ENCODE data around the gene GRIP1. TPM values are rescaled to one million over a fixed set of nuclear protein-coding genes. Genes with fewer than 3 reads are reported as not detected.

Gene GRIP1
- polyA plus RNA-seq, 3 donors from 2014 or later = 0.31 to 1.7 TPM; not detected in 1

- Mint-ChIP-seq H3K27me3 (ENCODE audit: low read depth in 3 of 3) (peaks cover 0 to 6% (median 2%) of the 10 kb centered on the region in 3 donors), H3K27ac (no peak overlapping the region), H3K36me3 (no peaks in the 10 kb centered on the region), H3K9me3 (peaks cover 0 to 2% (median 0%) of the 10 kb centered on the region in 6 donors), H3K4me1 (no peaks in the 10 kb centered on the region), H3K4me3 (no peak overlapping the region)
- DNase-seq = no peak
These were observed 4.2 kb upstream of the GRIP1 start for GRCh38 chr12:66683073-66683472.

GRCh38 chr12:66679461-66680084 lies 697 bp upstream of the GRIP1 start:
- H3K36me3 Mint-ChIP-seq = no peaks in the 10 kb centered on the region
- H3K4me1 Mint-ChIP-seq = no peaks in the 10 kb centered on the region
- no peak overlapping the region for H3K27ac Mint-ChIP-seq
- H3K9me3 Mint-ChIP-seq = peaks cover 0 to 5% (median 0%) of the 10 kb centered on the region in 6 donors
- H3K27me3 Mint-ChIP-seq (ENCODE audit: low read depth in 3 of 3) = peaks cover 0 to 5% (median 2%) of the 10 kb centered on the region in 3 donors
- no peak overlapping the region for H3K4me3 Mint-ChIP-seq
- no peak for DNase-seq

GRCh38 chr12:66676241-66676640 lies 2.6 kb downstream of the GRIP1 start:
- Mint-ChIP-seq H3K9me3 (peaks cover 0 to 4% (median 0%) of the 10 kb centered on the region in 6 donors), H3K27me3 (ENCODE audit: low read depth in 3 of 3) (peaks cover 1 to 5% (median 4%) of the 10 kb centered on the region in 3 donors), H3K4me1 (no peaks in the 10 kb centered on the region), H3K27ac (no peak overlapping the region), H3K36me3 (no peaks in the 10 kb centered on the region), H3K4me3 (no peak overlapping the region)
- no peak for DNase-seq

- Mint-ChIP-seq H3K9me3 (peaks cover 0 to 3% (median 0%) of the 10 kb centered on the region in 6 donors), H3K4me1 (no peaks in the 10 kb centered on the region), H3K36me3 (no peaks in the 10 kb centered on the region), H3K27me3 (ENCODE audit: low read depth in 3 of 3) (peaks cover 2 to 10% (median 3%) of the 10 kb centered on the region in 3 donors), H3K4me3 (no peak overlapping the region), H3K27ac (no peak overlapping the region)
- DNase-seq = no peak
These were observed 4.3 kb downstream of the GRIP1 start for GRCh38 chr12:66674495-66675122.

GRCh38 chr12:66669541-66669940 lies 9.3 kb downstream of the GRIP1 start:
- H3K27ac Mint-ChIP-seq = no peak overlapping the region
- no peak for DNase-seq
- H3K36me3 Mint-ChIP-seq = no peaks in the 10 kb centered on the region
- peaks cover 0 to under 1% (median 0%) of the 10 kb centered on the region in 6 donors for H3K9me3 Mint-ChIP-seq
- peaks cover 4 to 7% (median 7%) of the 10 kb centered on the region in 3 donors for H3K27me3 Mint-ChIP-seq (ENCODE audit: low read depth in 3 of 3)
- no peak overlapping the region for H3K4me3 Mint-ChIP-seq
- no peaks in the 10 kb centered on the region for H3K4me1 Mint-ChIP-seq

- H3K4me1 Mint-ChIP-seq = no peaks in the 10 kb centered on the region
- H3K27me3 Mint-ChIP-seq (ENCODE audit: low read depth in 3 of 3) = peaks cover 4 to 7% (median 7%) of the 10 kb centered on the region in 3 donors
- DNase-seq = no peak
- H3K9me3 Mint-ChIP-seq = no peaks in the 10 kb centered on the region
- no peak overlapping the region for H3K27ac Mint-ChIP-seq
- no peak overlapping the region for H3K4me3 Mint-ChIP-seq
- H3K36me3 Mint-ChIP-seq = no peaks in the 10 kb centered on the region
These were observed 10.6 kb downstream of the GRIP1 start for GRCh38 chr12:66668311-66668710.

GRCh38 chr12:66667906-66668305 lies 11.0 kb downstream of the GRIP1 start:
- Mint-ChIP-seq H3K27ac (no peak overlapping the region), H3K27me3 (ENCODE audit: low read depth in 3 of 3) (peaks cover 4 to 7% (median 6%) of the 10 kb centered on the region in 3 donors), H3K36me3 (no peaks in the 10 kb centered on the region), H3K4me3 (no peak overlapping the region), H3K4me1 (no peaks in the 10 kb centered on the region), H3K9me3 (no peaks in the 10 kb centered on the region)
- DNase-seq = no peak

- Mint-ChIP-seq H3K27me3 (ENCODE audit: low read depth in 3 of 3) (peaks cover 7 to 8% (median 8%) of the 10 kb centered on the region in 3 donors), H3K27ac (no peak overlapping the region), H3K9me3 (no peaks in the 10 kb centered on the region), H3K4me1 (no peaks in the 10 kb centered on the region), H3K36me3 (no peaks in the 10 kb centered on the region), H3K4me3 (no peak overlapping the region)
- DNase-seq = no peak
These were observed 12.4 kb downstream of the GRIP1 start for GRCh38 chr12:66666481-66666880.

GRCh38 chr12:66665435-66665985 lies 13.4 kb downstream of the GRIP1 start:
- no peak overlapping the region for H3K4me3 Mint-ChIP-seq
- DNase-seq = no peak
- H3K27ac Mint-ChIP-seq = no peak overlapping the region
- no peaks in the 10 kb centered on the region for H3K36me3 Mint-ChIP-seq
- no peaks in the 10 kb centered on the region for H3K9me3 Mint-ChIP-seq
- peaks cover 3 to 8% (median 5%) of the 10 kb centered on the region in 3 donors for H3K27me3 Mint-ChIP-seq (ENCODE audit: low read depth in 3 of 3)
- no peaks in the 10 kb centered on the region for H3K4me1 Mint-ChIP-seq

GRCh38 chr12:66664076-66664475 lies 14.8 kb downstream of the GRIP1 start:
- no peaks in the 10 kb centered on the region for H3K4me1 Mint-ChIP-seq
- peaks cover 3 to 8% (median 5%) of the 10 kb centered on the region in 3 donors for H3K27me3 Mint-ChIP-seq (ENCODE audit: low read depth in 3 of 3)
- H3K9me3 Mint-ChIP-seq = no peaks in the 10 kb centered on the region
- H3K27ac Mint-ChIP-seq = no peak overlapping the region
- DNase-seq = no peak
- H3K36me3 Mint-ChIP-seq = no peaks in the 10 kb centered on the region
- H3K4me3 Mint-ChIP-seq = no peak overlapping the region

- Mint-ChIP-seq H3K9me3 (no peaks in the 10 kb centered on the region), H3K36me3 (no peaks in the 10 kb centered on the region), H3K27me3 (ENCODE audit: low read depth in 3 of 3) (peaks cover 3 to 8% (median 5%) of the 10 kb centered on the region in 3 donors), H3K4me1 (no peaks in the 10 kb centered on the region), H3K4me3 (no peak overlapping the region), H3K27ac (no peak overlapping the region)
- no peak for DNase-seq
These were observed 15.3 kb downstream of the GRIP1 start for GRCh38 chr12:66663611-66664010.

- Mint-ChIP-seq H3K27ac (no peak overlapping the region), H3K4me3 (no peak overlapping the region), H3K36me3 (no peaks in the 10 kb centered on the region), H3K4me1 (no peaks in the 10 kb centered on the region), H3K27me3 (ENCODE audit: low read depth in 3 of 3) (peaks cover 3 to 7% (median 5%) of the 10 kb centered on the region in 3 donors), H3K9me3 (no peaks in the 10 kb centered on the region)
- no peak for DNase-seq
These were observed 16.1 kb downstream of the GRIP1 start for GRCh38 chr12:66662729-66663128.

GRCh38 chr12:66662179-66662578 lies 16.7 kb downstream of the GRIP1 start:
- H3K4me1 Mint-ChIP-seq = no peaks in the 10 kb centered on the region
- H3K27me3 Mint-ChIP-seq (ENCODE audit: low read depth in 3 of 3) = peaks cover 3 to 7% (median 5%) of the 10 kb centered on the region in 3 donors
- no peaks in the 10 kb centered on the region for H3K36me3 Mint-ChIP-seq
- H3K9me3 Mint-ChIP-seq = no peaks in the 10 kb centered on the region
- DNase-seq = no peak
- H3K27ac Mint-ChIP-seq = no peak overlapping the region
- no peak overlapping the region for H3K4me3 Mint-ChIP-seq

- no peaks in the 10 kb centered on the region for H3K9me3 Mint-ChIP-seq
- peaks cover 3 to 7% (median 5%) of the 10 kb centered on the region in 3 donors for H3K27me3 Mint-ChIP-seq (ENCODE audit: low read depth in 3 of 3)
- DNase-seq = no peak
- H3K27ac Mint-ChIP-seq = no peak overlapping the region
- no peaks in the 10 kb centered on the region for H3K4me1 Mint-ChIP-seq
- no peaks in the 10 kb centered on the region for H3K36me3 Mint-ChIP-seq
- H3K4me3 Mint-ChIP-seq = no peak overlapping the region
These were observed 17.5 kb downstream of the GRIP1 start for GRCh38 chr12:66661357-66661756.

Data from immature natural killer cell (primary cell).